Esophagus squamous epithelium (tissue), 4 donors: Measurements from ENCODE around the gene MPPE1.

Experiments used
- POLR2A ChIP-seq, 4 donors: fragments of 450-650 bp; IDR thresholded peaks; one replicate each; pipeline ENCODE4 v1.6.1; 2017; ENCODE audit warnings: antibody characterized with exemption in 4 of 4, mild to moderate bottlenecking in 4 of 4, moderate library complexity in 3 of 4
- TF ChIP-seq, protein P1 (sequence below), 6 experiments: fragments of 450-650 bp in 4 of 6; fragments of 200-600 bp in 2 of 6; sonication (generic) in 2 of 6; IDR thresholded peaks; one replicate each; pipeline ENCODE4 v1.5.1; 2016 to 2019; ENCODE audit warnings: antibody characterized with exemption in 6 of 6, mild to moderate bottlenecking in 4 of 6, moderate library complexity in 4 of 6

DNA sequence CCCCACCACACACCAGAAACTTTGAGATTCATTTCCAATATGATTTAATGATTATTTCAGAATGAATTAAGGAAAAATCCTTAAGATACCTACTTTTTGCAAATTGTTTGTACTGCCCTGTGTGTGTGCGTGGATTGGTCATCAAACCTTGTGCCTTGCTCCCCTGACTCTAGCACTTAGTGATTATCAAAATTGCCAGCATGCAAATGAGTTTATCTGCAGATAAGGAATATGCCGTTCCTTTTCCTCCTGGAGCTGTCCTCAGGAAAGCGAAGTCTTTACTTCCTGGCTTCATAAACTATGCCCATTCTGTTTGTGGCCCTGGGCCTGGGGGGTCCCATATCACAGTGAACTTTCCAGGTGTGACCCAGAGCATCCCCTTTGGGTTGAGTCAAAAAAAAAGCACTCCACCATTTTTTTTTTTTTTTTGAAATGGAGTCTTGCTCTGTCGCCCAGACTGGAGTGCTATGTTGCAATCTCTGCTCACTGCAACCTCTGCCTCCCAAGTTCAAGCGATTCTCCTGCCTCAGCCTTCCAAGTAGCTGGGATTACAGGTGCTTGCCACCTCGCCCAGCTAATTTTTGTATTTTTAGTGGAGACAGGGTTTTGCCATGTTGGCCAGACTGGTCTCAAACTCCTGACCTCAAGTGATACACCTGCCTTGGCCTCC lies 45.5 kb downstream of the MPPE1 start:
- TF ChIP-seq, protein P1, sequence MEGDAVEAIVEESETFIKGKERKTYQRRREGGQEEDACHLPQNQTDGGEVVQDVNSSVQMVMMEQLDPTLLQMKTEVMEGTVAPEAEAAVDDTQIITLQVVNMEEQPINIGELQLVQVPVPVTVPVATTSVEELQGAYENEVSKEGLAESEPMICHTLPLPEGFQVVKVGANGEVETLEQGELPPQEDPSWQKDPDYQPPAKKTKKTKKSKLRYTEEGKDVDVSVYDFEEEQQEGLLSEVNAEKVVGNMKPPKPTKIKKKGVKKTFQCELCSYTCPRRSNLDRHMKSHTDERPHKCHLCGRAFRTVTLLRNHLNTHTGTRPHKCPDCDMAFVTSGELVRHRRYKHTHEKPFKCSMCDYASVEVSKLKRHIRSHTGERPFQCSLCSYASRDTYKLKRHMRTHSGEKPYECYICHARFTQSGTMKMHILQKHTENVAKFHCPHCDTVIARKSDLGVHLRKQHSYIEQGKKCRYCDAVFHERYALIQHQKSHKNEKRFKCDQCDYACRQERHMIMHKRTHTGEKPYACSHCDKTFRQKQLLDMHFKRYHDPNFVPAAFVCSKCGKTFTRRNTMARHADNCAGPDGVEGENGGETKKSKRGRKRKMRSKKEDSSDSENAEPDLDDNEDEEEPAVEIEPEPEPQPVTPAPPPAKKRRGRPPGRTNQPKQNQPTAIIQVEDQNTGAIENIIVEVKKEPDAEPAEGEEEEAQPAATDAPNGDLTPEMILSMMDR (IDR thresholded peaks at IDR 0.05), result no peak
- no peak for TF ChIP-seq POLR2A (IDR thresholded peaks at IDR 0.05)
